ENCODE data around the gene MIEF2.

DNA sequence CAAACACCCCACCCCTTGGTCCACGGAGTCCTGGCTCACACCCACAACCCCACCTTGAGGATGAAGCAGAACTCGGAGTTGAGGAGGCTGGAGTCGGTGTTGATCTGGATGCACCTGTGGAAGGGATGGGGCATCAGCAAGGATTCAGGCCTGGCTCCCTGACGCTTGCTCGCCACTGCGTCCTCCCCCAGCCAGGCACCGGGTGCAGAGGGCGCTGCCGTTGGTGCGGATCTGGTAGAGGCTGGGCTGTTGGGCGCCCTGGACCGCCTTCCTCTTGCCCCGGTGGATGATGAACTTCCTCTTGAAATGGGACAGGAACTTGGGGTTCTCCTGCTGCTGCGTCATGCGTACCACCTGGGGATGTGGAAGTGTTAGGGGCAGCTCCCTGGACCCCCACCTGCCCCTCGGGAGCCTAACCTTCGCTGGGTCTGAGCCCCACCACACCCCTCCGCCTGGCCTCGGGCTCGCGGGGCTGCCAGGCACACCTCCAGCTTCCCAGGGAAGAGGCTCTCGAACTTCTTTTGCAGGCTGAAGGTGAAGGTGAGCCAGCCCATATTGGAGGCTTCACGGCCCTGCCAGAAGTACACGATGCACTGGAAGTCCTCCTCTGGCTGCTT, 14.2 kb upstream of the MIEF2 start:
- TF ChIP-seq, protein P1, sequence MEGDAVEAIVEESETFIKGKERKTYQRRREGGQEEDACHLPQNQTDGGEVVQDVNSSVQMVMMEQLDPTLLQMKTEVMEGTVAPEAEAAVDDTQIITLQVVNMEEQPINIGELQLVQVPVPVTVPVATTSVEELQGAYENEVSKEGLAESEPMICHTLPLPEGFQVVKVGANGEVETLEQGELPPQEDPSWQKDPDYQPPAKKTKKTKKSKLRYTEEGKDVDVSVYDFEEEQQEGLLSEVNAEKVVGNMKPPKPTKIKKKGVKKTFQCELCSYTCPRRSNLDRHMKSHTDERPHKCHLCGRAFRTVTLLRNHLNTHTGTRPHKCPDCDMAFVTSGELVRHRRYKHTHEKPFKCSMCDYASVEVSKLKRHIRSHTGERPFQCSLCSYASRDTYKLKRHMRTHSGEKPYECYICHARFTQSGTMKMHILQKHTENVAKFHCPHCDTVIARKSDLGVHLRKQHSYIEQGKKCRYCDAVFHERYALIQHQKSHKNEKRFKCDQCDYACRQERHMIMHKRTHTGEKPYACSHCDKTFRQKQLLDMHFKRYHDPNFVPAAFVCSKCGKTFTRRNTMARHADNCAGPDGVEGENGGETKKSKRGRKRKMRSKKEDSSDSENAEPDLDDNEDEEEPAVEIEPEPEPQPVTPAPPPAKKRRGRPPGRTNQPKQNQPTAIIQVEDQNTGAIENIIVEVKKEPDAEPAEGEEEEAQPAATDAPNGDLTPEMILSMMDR (IDR thresholded peaks at IDR 0.05) = no peak
- no peak for TF ChIP-seq POLR2A (IDR thresholded peaks at IDR 0.05)
